Lower lobe of right lung (tissue), 2 donors: Measurements from ENCODE around the gene PCBP3. TPM values are rescaled to one million over a fixed set of nuclear protein-coding genes. Genes with fewer than 3 reads are reported as not detected.

Experiments
- ATAC-seq, 2 donors: fragments of 200-7000 bp; cut with Tn5 transposase; one replicate each; pipeline ENCODE4 v1.9.1; 2020 to 2022; ENCODE audit warnings: mild to moderate bottlenecking in 2 of 2, moderate library complexity in 2 of 2
- DNase-seq: peaks from one replicate; pipeline ENCODE4 v3.0.0-alpha.2; 2020
- H3K27ac ChIP-seq: fragments of 200-600 bp; one replicate; pipeline ENCODE4 v1.8.0; 2022
- H3K27me3 ChIP-seq: fragments of 200-600 bp; one replicate; pipeline ENCODE4 v1.8.0; 2022; ENCODE audit warnings: low read depth
- H3K36me3 ChIP-seq: fragments of 200-600 bp; one replicate; pipeline ENCODE4 v1.8.0; 2022; ENCODE audit warnings: mild to moderate bottlenecking
- H3K4me1 ChIP-seq: fragments of 200-600 bp; one replicate; pipeline ENCODE4 v1.8.0; 2022
- H3K4me3 ChIP-seq: fragments of 200-600 bp; one replicate; pipeline ENCODE4 v1.8.0; 2022; ENCODE audit warnings: mild to moderate bottlenecking
- H3K9me3 ChIP-seq: fragments of 200-600 bp; one replicate; pipeline ENCODE4 v1.8.0; 2022
- intact Hi-C: fragments of 100-400 bp; cut with DNase I; formaldehyde crosslinking; loops from one replicate; pipeline ENCODE4 v1.11.0; 2022
- total RNA-seq: library from RNA; stranded (reverse); fragmentation: NEBNext Ultra II Directional; extraction: Animal tissue kit (Norgen Biotek cat#: 25700); gene quantifications from one replicate; pipeline ENCODE4 v1.2.1, GENCODE V29; 2021
- TF ChIP-seq, protein P1 (sequence below): fragments of 200-600 bp; IDR thresholded peaks from one replicate; pipeline ENCODE4 v1.8.0; 2022; ENCODE audit warnings: antibody characterized with exemption, mild to moderate bottlenecking
- donor health status: DM: no; HTN: yes; CAD: no; lungs with severe emphysema.

PCBP3 gene
- total RNA-seq, 1 donor from 2014 or later = 4.5 TPM

DNA sequence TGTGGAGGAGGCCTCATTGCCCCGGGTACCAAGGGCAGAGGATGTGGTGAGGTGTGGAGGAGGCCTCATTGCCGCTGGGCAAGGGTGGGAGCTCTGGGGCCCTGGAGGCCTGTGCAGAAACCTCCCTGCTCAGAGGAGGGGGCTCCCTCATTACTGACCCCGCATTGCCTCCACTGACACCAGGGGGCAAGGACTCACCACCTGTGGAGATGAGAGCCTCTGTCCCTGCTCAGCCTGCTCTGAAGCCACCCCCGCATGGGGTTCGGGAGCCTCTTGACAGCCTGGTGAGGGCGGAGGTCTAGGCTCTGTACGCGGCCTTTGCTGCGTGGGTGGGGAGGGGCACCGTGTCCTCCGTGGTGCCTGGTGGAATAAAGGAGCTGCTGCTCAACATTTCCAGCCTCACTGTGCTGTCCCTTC lies 243.1 kb downstream of the PCBP3 start:
- DNase-seq (peak; percentile 23), ATAC-seq (no peak)
- H3K4me1 ChIP-seq = no peaks in the 10 kb centered on the region
- H3K9me3 ChIP-seq = no peaks in the 10 kb centered on the region
- TF ChIP-seq, protein P1, sequence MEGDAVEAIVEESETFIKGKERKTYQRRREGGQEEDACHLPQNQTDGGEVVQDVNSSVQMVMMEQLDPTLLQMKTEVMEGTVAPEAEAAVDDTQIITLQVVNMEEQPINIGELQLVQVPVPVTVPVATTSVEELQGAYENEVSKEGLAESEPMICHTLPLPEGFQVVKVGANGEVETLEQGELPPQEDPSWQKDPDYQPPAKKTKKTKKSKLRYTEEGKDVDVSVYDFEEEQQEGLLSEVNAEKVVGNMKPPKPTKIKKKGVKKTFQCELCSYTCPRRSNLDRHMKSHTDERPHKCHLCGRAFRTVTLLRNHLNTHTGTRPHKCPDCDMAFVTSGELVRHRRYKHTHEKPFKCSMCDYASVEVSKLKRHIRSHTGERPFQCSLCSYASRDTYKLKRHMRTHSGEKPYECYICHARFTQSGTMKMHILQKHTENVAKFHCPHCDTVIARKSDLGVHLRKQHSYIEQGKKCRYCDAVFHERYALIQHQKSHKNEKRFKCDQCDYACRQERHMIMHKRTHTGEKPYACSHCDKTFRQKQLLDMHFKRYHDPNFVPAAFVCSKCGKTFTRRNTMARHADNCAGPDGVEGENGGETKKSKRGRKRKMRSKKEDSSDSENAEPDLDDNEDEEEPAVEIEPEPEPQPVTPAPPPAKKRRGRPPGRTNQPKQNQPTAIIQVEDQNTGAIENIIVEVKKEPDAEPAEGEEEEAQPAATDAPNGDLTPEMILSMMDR = no peak
- H3K36me3 ChIP-seq = no peaks in the 10 kb centered on the region
- H3K4me3 ChIP-seq = no peak overlapping the region
- H3K27ac ChIP-seq = no peak overlapping the region
- intact Hi-C loops = no loop called here
- H3K27me3 ChIP-seq = peaks cover 3% of the 10 kb centered on the region

DNA sequence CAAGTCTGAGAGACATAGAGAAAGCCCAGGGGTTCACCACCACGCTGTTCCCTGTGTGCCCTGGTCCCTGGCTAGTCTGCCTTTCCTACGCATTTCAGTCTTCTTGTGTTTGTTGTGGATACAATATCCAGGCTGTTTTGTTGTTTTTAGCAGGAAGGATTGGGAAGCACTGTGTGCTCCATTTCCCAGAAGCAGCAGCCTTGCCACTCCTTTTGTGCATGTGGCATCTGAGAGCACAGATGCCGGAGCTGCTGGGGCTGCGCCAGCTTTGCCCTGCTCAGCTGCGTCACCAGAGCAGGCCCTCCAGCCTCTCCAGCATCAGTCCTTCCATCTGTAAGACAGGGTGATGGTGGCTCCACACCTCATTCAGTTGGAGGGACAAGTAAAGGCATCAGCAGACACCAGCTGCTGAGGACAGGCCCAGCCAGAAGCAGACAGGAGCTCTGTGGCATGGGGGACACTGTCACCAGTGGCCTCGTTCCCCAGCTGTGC lies 243.6 kb downstream of the PCBP3 start:
- peaks cover 3% of the 10 kb centered on the region for H3K27me3 ChIP-seq
- H3K36me3 ChIP-seq = no peaks in the 10 kb centered on the region
- DNase-seq (no peak), ATAC-seq (no peak)
- intact Hi-C loops = no loop called here
- TF ChIP-seq, protein P1 = no peak
- no peaks in the 10 kb centered on the region for H3K9me3 ChIP-seq
- H3K4me3 ChIP-seq = no peak overlapping the region
- H3K27ac ChIP-seq = no peak overlapping the region
- peaks cover 5% of the 10 kb centered on the region for H3K4me1 ChIP-seq

DNA sequence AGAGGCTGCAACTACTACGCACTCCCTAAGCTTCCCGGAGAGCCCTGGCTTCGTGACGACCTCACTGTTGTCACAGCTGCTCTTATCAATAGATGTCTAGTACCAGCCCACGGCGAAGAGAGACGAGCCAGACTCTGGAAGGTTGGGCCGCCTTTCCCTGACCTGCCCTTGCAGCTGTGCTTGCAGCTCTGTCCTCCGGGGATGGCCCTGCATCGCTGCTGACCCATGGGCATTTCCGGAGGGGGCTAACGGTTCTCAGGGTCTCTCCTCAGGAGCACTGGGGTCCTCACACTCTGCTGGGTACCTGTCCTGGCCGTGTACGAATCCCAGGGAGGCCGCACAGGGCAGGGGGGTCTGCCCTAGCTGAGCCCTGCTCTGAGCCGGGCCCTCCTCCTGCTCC lies 244.3 kb downstream of the PCBP3 start:
- no peak for DNase-seq
- Histone ChIP-seq H3K4me1 (peaks cover 9% of the 10 kb centered on the region), H3K9me3 (no peaks in the 10 kb centered on the region), H3K27me3 (peaks cover 3% of the 10 kb centered on the region), H3K27ac (no peak overlapping the region), H3K36me3 (no peaks in the 10 kb centered on the region), H3K4me3 (no peak overlapping the region)
- intact Hi-C loops = no loop called here
- TF ChIP-seq, protein P1 = no peak
- ATAC-seq = no peak

DNA sequence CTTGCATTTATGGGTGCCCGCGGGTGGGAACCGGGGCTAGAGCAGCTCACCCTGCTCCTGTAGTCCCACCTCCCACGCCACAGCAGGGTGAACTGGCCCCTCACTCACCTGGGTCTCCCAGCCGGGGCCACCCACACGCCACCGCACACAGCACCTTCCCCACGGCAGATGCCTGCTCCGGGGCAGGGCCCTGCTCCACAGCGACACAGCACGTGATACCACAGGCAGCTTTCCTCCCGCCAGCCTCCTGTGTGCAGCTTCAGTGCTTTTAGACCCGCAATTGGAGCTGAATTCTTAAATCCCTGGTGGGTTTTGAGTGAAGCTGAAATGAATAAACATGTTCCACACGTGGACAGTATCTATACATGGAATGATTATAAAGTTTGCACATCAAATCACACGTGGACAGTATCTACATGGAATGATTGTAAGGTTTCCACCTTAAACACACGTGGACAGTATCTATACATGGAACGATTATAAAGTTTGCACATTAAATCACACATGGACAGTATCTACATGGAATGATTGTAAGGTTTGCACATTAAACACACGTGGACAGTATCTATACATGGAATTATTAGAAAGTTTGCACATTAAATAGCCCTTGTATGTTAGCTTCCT lies 245.0 kb downstream of the PCBP3 start:
- H3K4me3 ChIP-seq = no peak overlapping the region
- H3K27me3 ChIP-seq = peaks cover 3% of the 10 kb centered on the region
- H3K27ac ChIP-seq = no peak overlapping the region
- H3K9me3 ChIP-seq = no peaks in the 10 kb centered on the region
- H3K36me3 ChIP-seq = no peaks in the 10 kb centered on the region
- DNase-seq (no peak), ATAC-seq (no peak)
- H3K4me1 ChIP-seq = peaks cover 10% of the 10 kb centered on the region
- TF ChIP-seq, protein P1 = no peak
- intact Hi-C loops = no loop called here

DNA sequence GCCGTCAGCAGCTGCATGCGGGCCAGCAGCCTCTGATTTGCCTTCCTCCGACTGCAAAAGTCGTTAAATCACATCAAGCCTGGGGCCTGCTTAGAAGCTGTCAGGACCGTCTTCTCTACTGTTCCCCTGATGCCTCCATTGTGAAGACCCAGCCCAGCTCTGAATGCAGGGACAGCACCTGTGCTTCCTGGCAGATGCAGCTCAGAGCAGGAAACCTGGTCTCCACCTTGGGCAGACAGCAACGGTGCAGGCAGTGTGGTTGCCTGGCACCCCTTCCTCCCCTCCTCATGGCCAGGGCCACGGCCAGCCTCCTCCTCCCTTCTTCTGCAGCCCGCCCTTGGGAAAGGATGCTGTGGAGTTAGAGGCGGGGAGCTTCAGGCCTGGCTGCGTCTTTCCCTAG lies 245.7 kb downstream of the PCBP3 start:
- Histone ChIP-seq H3K9me3 (no peaks in the 10 kb centered on the region), H3K36me3 (no peaks in the 10 kb centered on the region), H3K4me3 (no peak overlapping the region), H3K4me1 (peaks cover 17% of the 10 kb centered on the region), H3K27me3 (peaks cover 3% of the 10 kb centered on the region), H3K27ac (no peak overlapping the region)
- intact Hi-C loops = no loop called here
- DNase-seq (peak; percentile 23), ATAC-seq (no peak)
- TF ChIP-seq, protein P1 = no peak
